Esophagus muscularis mucosa (tissue), 4 donors: Measurements from ENCODE around the gene NCBP1. TPM values are rescaled to one million over a fixed set of nuclear protein-coding genes. Genes with fewer than 3 reads are reported as not detected.
"Not testable (repeated sequence)": the region's sequence is repeated elsewhere in the genome, so short reads cannot be mapped to it uniquely, and the experiment has no call there.

Source experiments
- DNase-seq: peaks from one replicate; pipeline ENCODE4 v3.0.0-alpha.2; 2017; ENCODE audit errors: extremely low spot score
- H3K27ac ChIP-seq, 4 donors: fragments of 200-600 bp; sonication (generic); replicated peaks in 1 of 4; 1 replicate in 3 of 4; 2 replicates in 1 of 4; pipeline ENCODE4 v1.5.1; 2016 to 2019; ENCODE audit warnings: mild to moderate bottlenecking in 1 of 4
- H3K27me3 ChIP-seq, 4 donors: fragments of 200-600 bp; sonication (generic); one replicate each; pipeline versions ENCODE4 v1.5.1 to v1.6.0; 2016 to 2019
- H3K36me3 ChIP-seq, 4 donors: fragments of 200-600 bp; sonication (generic); one replicate each; pipeline ENCODE4 v1.5.1; 2016 to 2019
- H3K4me1 ChIP-seq, 4 donors: fragments of 200-600 bp; sonication (generic); one replicate each; pipeline ENCODE4 v1.5.1; 2016 to 2019
- H3K4me3 ChIP-seq, 4 donors: fragments of 200-600 bp; sonication (generic); 1 replicate in 2 of 4; 2 replicates in 2 of 4; pipeline ENCODE4 v1.5.1; 2016 to 2019; ENCODE audit warnings: mild to moderate bottlenecking in 4 of 4, moderate library complexity in 1 of 4
- H3K9me3 ChIP-seq, 4 donors: fragments of 200-600 bp; sonication (generic); 1 replicate in 3 of 4; 2 replicates in 1 of 4; pipeline ENCODE4 v1.5.1; 2016 to 2019
- CTCF ChIP-seq, 3 experiments: fragments of 200-600 bp in 2 of 3; fragments of 450-650 bp in 1 of 3; sonication (generic) in 2 of 3; IDR thresholded peaks; one replicate each; pipeline ENCODE4 v1.5.1; 2017 to 2019; ENCODE audit warnings: antibody characterized with exemption in 3 of 3, mild to moderate bottlenecking in 2 of 3, moderate library complexity in 1 of 3
- EP300 ChIP-seq: sonication (generic); formaldehyde crosslinking; IDR thresholded peaks from one replicate; pipeline ENCODE4 v1.6.1; 2017; ENCODE audit warnings: antibody characterized with exemption
- POLR2A ChIP-seq: fragments of 450-650 bp; IDR thresholded peaks from one replicate; pipeline ENCODE4 v1.6.1; 2017; ENCODE audit warnings: antibody characterized with exemption, moderate library complexity, mild to moderate bottlenecking, low read depth
- POLR2AphosphoS5 ChIP-seq, 2 donors: sonication (generic); formaldehyde crosslinking; IDR thresholded peaks; one replicate each; pipeline ENCODE4 v1.6.1; 2017; ENCODE audit warnings: antibody characterized with exemption in 2 of 2
- WGBS: methylation state at CpG from one replicate; pipeline ENCODE4 v1.1.5; 2018; 5-methylcytosine and 5-hydroxymethylcytosine counted together
- intact Hi-C: fragments of 100-400 bp; cut with DNase I; formaldehyde crosslinking; loops from one replicate; pipeline ENCODE4 v1.15.1; 2023
- total RNA-seq, 4 donors: library from RNA; depleted of rRNA; stranded (reverse); fragments of >200 nt; gene quantifications; one replicate each; pipeline versions ENCODE4 v1.1.0 to v1.2.1, GENCODE V29; 2016

The NCBP1 gene
- total RNA-seq, 4 donors from 2014 or later = 12.0 to 14.8 (median 14.6) TPM

- no peak overlapping the region for H3K4me3 ChIP-seq
- peak overlapping the region in 3 of 4 donors; percentile 8 to 51 (median 12) for H3K27ac ChIP-seq
- no peaks in the 10 kb centered on the region for H3K9me3 ChIP-seq
- TF ChIP-seq POLR2AphosphoS5 (IDR thresholded peaks at IDR 0.05) (peak in 1 of 2 donors; percentile 60), EP300 (no peak), CTCF (IDR thresholded peaks at IDR 0.05) (peak; percentile 82 to 92 (median 89))
- intact Hi-C loops = loop anchor here (1.0 kb wide), 2 partner anchors 147 to 204 kb away; no protein-coding TSS in a partner anchor
- no peaks in the 10 kb centered on the region for H3K27me3 ChIP-seq
- H3K36me3 ChIP-seq = peaks cover 0 to 65% (median 44%) of the 10 kb centered on the region in 4 donors
- H3K4me1 ChIP-seq = peaks cover 0 to 12% (median 10%) of the 10 kb centered on the region in 4 donors
- no peak for DNase-seq
These were observed 18.1 kb upstream of the NCBP1 start for GRCh38 chr9:97615439-97616072.

GRCh38 chr9:97617939-97618416, 15.6 kb upstream of the NCBP1 start:
- Histone ChIP-seq H3K9me3 (no peaks in the 10 kb centered on the region), H3K36me3 (peaks cover 0 to 64% (median 38%) of the 10 kb centered on the region in 4 donors), H3K27me3 (no peaks in the 10 kb centered on the region), H3K27ac (no peak overlapping the region), H3K4me1 (peaks cover 0 to 12% (median 10%) of the 10 kb centered on the region in 4 donors), H3K4me3 (no peak overlapping the region)
- TF ChIP-seq CTCF (IDR thresholded peaks at IDR 0.05) (no peak), EP300 (no peak), POLR2AphosphoS5 (IDR thresholded peaks at IDR 0.05) (no peak), POLR2A (no peak)
- intact Hi-C loops = no loop called here
- 91% methylated on average over 1 of the region's 1 CpG for WGBS
- no peak for DNase-seq

GRCh38 chr9:97620063-97620462, 13.6 kb upstream of the NCBP1 start:
- H3K4me1 ChIP-seq, H3K4me3 ChIP-seq, H3K9me3 ChIP-seq, intact Hi-C loops, H3K27me3 ChIP-seq, H3K27ac ChIP-seq, DNase-seq: not testable (repeated sequence)
- H3K36me3 ChIP-seq = peaks cover 0 to 76% (median 43%) of the 10 kb centered on the region in 4 donors
- WGBS = 92% methylated on average over 2 of the region's 2 CpGs

GRCh38 chr9:97622483-97622882, 11.1 kb upstream of the NCBP1 start:
- H3K27me3 ChIP-seq, H3K9me3 ChIP-seq, H3K4me3 ChIP-seq, DNase-seq, H3K4me1 ChIP-seq, intact Hi-C loops, H3K27ac ChIP-seq: not testable (repeated sequence)
- 100% methylated on average over 5 of the region's 5 CpGs for WGBS
- peaks cover 0 to 69% (median 38%) of the 10 kb centered on the region in 4 donors for H3K36me3 ChIP-seq

GRCh38 chr9:97623946-97624345, 9.7 kb upstream of the NCBP1 start:
- no peaks in the 10 kb centered on the region for H3K27me3 ChIP-seq
- peaks cover 0 to 61% (median 31%) of the 10 kb centered on the region in 4 donors for H3K36me3 ChIP-seq
- WGBS = 100% methylated on average over 1 of the region's 1 CpG
- no peak for TF ChIP-seq POLR2AphosphoS5 (IDR thresholded peaks at IDR 0.05)
- no peak for TF ChIP-seq POLR2A
- TF ChIP-seq EP300 = no peak
- TF ChIP-seq CTCF (IDR thresholded peaks at IDR 0.05) = no peak
- no peak overlapping the region for H3K4me3 ChIP-seq
- intact Hi-C loops = no loop called here
- no peak for DNase-seq
- no peak overlapping the region for H3K27ac ChIP-seq
- peaks cover 9 to 22% (median 20%) of the 10 kb centered on the region in 4 donors for H3K4me1 ChIP-seq
- no peaks in the 10 kb centered on the region for H3K9me3 ChIP-seq

GRCh38 chr9:97625620-97626019, 8.0 kb upstream of the NCBP1 start:
- intact Hi-C loops = no loop called here

More at GRCh38 chr9:97625620-97626019, 8.0 kb upstream of the NCBP1 start:
- no peaks in the 10 kb centered on the region for H3K27me3 ChIP-seq
- DNase-seq = no peak
- TF ChIP-seq POLR2AphosphoS5 (IDR thresholded peaks at IDR 0.05) (no peak), CTCF (IDR thresholded peaks at IDR 0.05) (no peak), POLR2A (no peak), EP300 (no peak)
- H3K9me3 ChIP-seq = no peaks in the 10 kb centered on the region
- peaks cover 0 to 51% (median 28%) of the 10 kb centered on the region in 4 donors for H3K36me3 ChIP-seq
- no peak overlapping the region for H3K4me3 ChIP-seq
- no peak overlapping the region for H3K27ac ChIP-seq
- 63% methylated on average over 3 of the region's 3 CpGs for whole genome bisulfite sequencing
- H3K4me1 ChIP-seq = peaks cover 10 to 34% (median 24%) of the 10 kb centered on the region in 4 donors
